ENCODE data around the gene HPF1.
"Not testable (repeated sequence)": the region's sequence is repeated elsewhere in the genome, so short reads cannot be mapped to it uniquely, and the experiment has no call there.

DNA sequence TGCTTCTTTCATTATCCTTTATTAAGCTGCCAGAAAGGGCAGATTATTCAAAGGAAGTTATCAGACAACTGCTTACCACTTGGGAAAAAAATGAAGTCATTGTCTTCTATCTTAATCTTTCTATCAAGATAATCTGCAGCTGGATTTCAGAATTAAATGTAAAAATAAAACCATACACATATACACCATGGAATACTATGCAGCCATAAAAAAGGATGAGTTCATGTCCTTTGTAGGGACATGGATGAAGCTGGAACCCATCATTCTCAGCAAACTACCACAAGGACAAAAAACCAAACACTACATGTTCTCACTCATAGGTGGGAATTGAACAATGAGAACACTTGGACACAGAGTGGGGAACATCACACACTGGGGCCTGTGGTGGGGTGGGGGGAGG lies 19.1 kb downstream of the HPF1 start:
- TF ChIP-seq, protein P1, sequence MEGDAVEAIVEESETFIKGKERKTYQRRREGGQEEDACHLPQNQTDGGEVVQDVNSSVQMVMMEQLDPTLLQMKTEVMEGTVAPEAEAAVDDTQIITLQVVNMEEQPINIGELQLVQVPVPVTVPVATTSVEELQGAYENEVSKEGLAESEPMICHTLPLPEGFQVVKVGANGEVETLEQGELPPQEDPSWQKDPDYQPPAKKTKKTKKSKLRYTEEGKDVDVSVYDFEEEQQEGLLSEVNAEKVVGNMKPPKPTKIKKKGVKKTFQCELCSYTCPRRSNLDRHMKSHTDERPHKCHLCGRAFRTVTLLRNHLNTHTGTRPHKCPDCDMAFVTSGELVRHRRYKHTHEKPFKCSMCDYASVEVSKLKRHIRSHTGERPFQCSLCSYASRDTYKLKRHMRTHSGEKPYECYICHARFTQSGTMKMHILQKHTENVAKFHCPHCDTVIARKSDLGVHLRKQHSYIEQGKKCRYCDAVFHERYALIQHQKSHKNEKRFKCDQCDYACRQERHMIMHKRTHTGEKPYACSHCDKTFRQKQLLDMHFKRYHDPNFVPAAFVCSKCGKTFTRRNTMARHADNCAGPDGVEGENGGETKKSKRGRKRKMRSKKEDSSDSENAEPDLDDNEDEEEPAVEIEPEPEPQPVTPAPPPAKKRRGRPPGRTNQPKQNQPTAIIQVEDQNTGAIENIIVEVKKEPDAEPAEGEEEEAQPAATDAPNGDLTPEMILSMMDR (IDR thresholded peaks at IDR 0.05; ENCODE audit: low read depth, low read length) = not testable (repeated sequence)
- TF ChIP-seq, protein P2, sequence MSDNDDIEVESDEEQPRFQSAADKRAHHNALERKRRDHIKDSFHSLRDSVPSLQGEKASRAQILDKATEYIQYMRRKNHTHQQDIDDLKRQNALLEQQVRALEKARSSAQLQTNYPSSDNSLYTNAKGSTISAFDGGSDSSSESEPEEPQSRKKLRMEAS (IDR thresholded peaks at IDR 0.05; ENCODE audit: low read depth, low read length) = not testable (repeated sequence)

Measured in NB4 (cell line).